Fibroblast of the conjunctiva (primary cell): Measurements from ENCODE around the gene CACNB2.

ENCODE experiments used
- DNase-seq: peaks from one replicate; pipeline ENCODE4 v3.0.0-alpha.2; 2010; ENCODE audit warnings: low read depth

CACNB2 gene

GRCh38 chr10:18514537-18514936 is 374.3 kb downstream of the CACNB2 start:
- no peak for DNase-seq

GRCh38 chr10:18516851-18517250 is 376.6 kb downstream of the CACNB2 start:
- no peak for DNase-seq

- no peak for DNase-seq
These were observed 382.8 kb downstream of the CACNB2 start for GRCh38 chr10:18523025-18523424.

GRCh38 chr10:18523858-18524257 is 383.6 kb downstream of the CACNB2 start:
- DNase-seq: no peak

- no peak for DNase-seq
These were observed 387.5 kb downstream of the CACNB2 start for GRCh38 chr10:18527687-18528086.

- no peak for DNase-seq
These were observed 388.1 kb downstream of the CACNB2 start for GRCh38 chr10:18528292-18528691.

- no peak for DNase-seq
These were observed 392.8 kb downstream of the CACNB2 start for GRCh38 chr10:18532881-18533535.

GRCh38 chr10:18533896-18534295 is 393.7 kb downstream of the CACNB2 start:
- no peak for DNase-seq

- DNase-seq: no peak
These were observed 399.1 kb downstream of the CACNB2 start for GRCh38 chr10:18539335-18539734.

GRCh38 chr10:18540195-18540594 is 400.0 kb downstream of the CACNB2 start:
- DNase-seq: no peak

- DNase-seq: no peak
These were observed 402.6 kb downstream of the CACNB2 start for GRCh38 chr10:18542832-18543231.

GRCh38 chr10:18545621-18546305 is 405.5 kb downstream of the CACNB2 start:
- DNase-seq: no peak

- no peak for DNase-seq
These were observed 408.9 kb downstream of the CACNB2 start for GRCh38 chr10:18549105-18549504.

- no peak for DNase-seq
These were observed 411.2 kb downstream of the CACNB2 start for GRCh38 chr10:18551473-18551872.

GRCh38 chr10:18554479-18554878 is 414.3 kb downstream of the CACNB2 start:
- no peak for DNase-seq

GRCh38 chr10:18556522-18557147 is 416.4 kb downstream of the CACNB2 start:
- DNase-seq: no peak

GRCh38 chr10:18557960-18558359 is 417.7 kb downstream of the CACNB2 start:
- DNase-seq: no peak

GRCh38 chr10:18561861-18562551 is 421.8 kb downstream of the CACNB2 start:
- DNase-seq: no peak

GRCh38 chr10:18563003-18563726 is 422.9 kb downstream of the CACNB2 start:
- DNase-seq: no peak

GRCh38 chr10:18565006-18565405 is 424.8 kb downstream of the CACNB2 start:
- DNase-seq: no peak

- DNase-seq: no peak
These were observed 426.0 kb downstream of the CACNB2 start for GRCh38 chr10:18566177-18566576.

- no peak for DNase-seq
These were observed 427.2 kb downstream of the CACNB2 start for GRCh38 chr10:18567343-18567856.
